Epidermal melanocyte (primary cell): ENCODE results near the gene SAMD15.
A peak's percentile ranks its signal among the peaks of the same experiment; 100 is the strongest.
"Not testable (repeated sequence)": the region's sequence is repeated elsewhere in the genome, so short reads cannot be mapped to it uniquely, and the experiment has no call there.

ENCODE experiments used
- DNase-seq: peaks from one replicate; pipeline ENCODE4 v3.0.0; 2011; ENCODE audit warnings: low spot score; ENCODE audit not compliant: insufficient read length

Gene SAMD15

DNA sequence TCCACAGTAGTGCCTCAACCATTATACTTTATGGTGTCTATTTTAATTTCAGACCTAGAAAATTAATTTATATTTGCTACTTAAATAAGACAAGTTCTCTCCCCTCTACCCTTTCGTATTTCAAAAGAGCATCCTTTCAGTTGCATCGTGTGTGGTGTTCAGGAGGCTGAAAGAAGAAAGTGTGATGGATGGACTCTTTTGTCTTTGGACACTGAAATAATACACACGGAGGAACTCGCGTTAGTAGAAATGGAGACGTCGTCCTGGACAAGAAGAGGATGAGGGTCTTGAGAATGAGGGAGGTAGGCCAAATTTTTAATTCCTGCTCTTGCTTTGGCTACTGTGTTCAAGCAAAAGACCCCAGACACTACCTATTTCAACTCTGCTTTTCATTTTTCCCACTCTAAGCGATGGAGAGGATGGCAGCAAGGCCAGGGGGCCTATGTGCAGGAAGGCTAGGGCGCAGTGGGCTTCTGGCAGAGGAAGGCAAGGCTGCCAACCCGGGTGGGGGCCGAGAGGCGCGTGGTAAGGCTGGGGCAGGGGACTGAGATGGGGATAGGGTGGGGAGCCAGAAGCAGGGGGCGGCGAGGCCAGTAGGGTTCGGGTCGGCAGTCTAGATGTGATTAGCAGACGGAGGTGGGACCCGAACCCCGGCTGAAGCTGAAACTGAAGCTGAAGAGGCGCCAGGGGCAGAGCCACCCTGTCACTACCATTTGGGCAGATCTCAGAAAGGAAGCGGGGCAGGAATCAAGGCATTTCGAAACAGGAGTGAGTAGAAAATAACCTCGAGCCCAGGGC is 1.0 kb upstream of the SAMD15 start:
- DNase-seq = peak; percentile 20

DNA sequence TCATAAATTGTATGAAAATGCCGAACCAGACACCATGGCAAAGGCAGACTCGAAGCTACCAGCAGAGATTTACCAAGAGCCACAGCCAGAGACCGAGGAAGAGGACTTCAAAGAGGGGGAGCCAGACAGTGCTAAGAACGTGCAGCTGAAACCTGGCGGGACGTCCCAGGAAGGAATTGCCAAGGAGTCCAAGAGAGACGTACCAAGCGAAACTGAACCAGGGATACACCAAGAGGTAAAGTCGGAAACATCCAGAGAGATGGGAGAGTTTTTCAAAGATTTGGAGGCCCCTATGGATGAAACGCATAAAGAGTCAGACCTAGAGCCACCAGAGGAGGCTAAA is 294 bp downstream of the SAMD15 start:
- no peak for DNase-seq

DNA sequence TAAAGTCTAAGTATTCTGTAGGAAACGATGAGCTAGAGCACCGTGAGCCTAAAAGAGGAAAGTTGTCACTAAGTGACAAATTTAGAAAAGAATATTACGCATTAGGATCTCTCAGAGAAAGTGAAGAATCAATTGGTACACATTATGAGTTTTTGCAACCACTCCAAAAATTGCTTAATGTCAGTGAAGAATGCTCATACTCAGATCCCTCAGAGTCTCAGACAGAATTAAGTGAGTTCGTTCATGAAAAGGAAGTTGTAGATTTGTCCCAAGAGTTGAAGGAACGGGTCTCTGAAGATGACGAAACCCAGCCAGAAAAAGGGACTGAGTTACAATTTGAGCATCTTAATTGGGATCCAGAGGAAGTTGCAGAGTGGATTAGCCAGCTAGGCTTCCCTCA is 1.5 kb downstream of the SAMD15 start:
- no peak for DNase-seq

DNA sequence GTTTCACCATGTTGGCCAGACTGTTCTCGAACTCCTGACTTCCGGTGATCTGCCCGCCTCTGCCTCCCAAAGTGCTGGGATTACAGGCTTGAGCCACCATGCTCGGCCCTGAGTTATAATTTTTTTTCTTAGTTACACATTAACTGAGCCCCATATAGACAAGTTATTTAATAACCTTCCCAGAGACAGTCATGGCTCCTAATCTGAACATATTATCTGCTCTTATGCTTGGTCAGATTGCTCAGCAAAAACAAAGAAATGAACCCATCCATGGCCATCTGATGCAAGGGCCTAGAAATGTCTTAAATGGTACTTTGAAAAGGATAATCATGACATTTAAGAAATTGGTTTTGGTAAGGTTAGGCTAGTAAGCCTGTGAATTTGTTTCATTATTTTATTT is 13.0 kb downstream of the SAMD15 start:
- DNase-seq = no peak

DNA sequence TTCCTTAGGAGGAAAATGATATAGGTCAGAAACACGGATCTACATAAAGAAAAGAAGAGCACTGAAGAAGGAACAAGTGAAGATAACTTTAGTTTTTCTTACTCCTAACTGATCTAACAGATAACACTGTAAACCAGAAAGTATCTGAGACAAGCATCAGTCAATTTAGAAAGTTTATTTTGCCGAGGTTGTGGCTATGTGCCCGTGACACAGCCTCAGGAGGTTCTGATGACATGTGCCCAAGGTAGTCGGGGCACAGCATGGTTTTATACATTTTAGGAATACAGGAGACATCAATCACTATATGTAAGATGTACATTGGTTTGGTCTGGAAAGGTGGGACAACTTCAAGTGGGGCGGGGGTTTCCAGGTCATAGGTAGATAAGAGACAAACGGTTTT is 23.0 kb downstream of the SAMD15 start:
- no peak for DNase-seq

DNA sequence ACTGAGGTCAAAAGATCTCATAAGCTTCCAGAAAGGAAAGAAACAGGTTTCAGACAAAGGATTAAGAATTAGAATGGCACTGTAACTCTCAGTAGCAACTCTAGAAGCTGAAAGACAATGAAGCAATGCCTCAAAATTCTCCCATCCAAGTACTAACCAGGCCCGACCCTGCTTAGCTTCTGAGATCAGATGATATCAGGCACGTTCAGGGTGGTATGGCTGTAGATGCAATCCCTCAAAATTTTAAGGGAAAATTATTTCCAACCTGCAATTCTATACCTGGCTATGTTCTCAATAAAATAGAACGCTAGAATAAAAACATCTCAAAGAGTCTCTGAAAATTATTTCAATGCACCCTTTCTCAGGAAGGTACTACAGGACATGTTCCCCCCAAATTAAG is 26.6 kb downstream of the SAMD15 start:
- no peak for DNase-seq

DNA sequence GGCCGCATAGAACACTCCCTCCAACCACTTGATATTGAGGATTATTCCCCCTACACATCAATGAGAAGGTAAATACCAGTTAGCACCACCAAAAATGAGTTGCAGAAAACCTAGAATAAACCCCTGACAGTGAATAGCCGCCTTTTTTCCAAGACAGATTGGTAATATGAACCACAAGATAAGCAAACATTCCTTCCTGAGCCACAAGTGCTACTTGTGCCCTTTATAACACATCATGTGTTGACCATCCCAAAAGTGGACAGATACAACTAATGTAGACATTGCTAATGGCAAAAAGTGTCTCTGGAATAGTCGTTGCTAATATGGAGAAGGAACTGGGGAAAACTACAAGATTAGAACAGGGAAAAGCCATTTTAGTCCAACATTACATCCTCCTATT is 28.9 kb downstream of the SAMD15 start:
- no peak for DNase-seq

DNA sequence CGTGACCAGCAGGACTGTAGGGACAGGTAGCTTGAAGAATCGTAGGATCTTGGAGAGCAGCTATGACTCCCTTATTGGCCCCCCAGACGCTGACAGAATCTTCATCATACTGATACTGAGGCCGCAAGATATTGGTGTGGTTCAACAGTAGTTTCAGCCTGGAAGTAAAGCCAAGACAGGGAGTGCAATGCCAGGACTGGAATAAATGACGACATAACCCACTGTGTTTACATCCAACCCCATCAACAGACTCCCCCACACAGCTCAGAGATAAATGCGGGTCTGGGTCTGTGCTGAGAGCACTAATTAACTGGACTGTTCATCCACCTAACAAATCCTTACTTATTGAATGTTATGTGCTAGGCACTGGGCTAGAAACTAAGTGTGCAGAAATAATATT is 29.5 kb downstream of the SAMD15 start:
- DNase-seq = no peak

DNA sequence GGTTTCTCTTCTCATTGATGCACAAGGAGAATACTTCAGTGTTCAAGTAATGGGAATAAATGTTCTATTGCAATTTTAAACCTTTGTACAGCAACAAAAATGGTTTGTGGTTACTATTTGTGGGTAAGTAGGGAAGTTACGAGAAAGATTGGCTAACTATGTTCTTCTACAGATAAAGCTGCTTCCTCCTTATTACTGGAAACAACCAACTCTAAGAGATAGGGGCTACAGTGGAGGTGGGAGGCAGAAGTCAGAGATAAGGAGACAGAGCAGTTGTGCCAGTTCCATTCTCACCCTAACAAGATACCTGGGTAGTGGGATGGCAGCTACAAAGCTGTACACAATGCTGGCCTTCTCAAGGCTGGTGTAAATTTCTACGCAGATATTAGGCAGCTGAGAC is 30.0 kb downstream of the SAMD15 start:
- DNase-seq = no peak

DNA sequence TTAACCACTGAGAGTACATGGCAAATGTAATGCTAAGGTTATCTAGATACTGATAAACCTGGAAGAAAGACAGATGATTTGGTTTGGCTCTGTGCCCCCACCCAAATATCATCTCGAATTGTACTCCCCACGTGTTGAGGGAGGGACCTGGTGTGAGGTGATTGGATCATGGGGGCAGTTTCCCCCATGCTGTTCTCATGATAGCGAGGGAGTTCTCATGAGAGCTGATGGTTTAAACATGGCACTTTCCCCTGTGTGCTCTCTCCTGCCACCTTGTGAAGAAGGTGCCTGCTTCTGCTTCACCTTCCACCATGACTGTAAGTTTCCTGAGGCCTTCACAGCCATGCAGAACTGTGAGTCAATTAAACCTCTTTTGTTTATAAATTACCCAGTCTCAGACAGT is 32.0 kb downstream of the SAMD15 start:
- no peak for DNase-seq

DNA sequence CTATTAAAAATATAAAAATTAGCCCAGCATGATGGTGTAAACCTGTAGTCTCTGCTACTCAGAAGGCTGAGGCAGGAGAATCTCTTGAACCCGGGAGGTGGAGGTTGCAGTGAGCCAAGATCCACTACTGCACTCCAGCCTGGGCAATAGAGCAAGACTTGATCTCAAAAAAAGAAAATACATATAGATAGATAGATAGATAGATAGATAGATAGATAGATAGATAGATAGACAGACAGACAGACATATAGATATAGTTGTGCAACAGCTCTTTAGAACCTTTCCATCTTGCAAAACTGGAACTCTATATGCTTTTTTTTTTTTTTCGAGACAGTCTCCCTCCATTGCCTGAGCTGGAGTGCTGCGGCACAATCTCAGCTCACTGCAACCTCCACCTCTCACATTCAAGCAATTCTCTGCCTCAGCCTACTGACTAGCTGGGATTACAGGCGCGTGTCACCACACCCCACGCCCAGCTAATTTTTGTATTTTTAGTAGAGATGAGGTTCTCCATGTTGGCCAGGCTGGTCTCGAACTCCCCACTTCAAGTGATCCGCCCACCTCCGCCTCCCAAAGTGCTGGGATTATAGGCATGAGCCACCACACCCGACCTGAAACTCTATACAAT is 38.3 kb downstream of the SAMD15 start:
- DNase-seq = not testable (repeated sequence)

DNA sequence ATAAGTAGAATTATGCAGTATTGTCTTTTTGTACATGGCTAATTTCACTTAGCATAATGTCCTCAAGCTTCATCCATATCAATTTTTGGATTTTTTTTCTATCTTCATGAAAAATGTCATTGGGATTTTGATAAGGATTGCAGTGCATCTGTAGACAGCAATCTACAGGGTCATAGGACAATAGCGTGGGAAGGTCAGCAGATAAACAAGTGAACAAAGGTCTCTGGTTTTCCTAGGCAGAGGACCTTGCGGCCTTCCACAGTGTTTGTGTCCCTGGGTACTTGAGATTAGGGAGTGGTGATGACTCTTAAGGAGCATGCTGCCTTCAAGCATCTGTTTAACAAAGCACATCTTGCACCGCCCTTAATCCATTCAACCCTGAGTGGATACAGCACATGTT is 38.9 kb downstream of the SAMD15 start:
- DNase-seq = not testable (repeated sequence)

DNA sequence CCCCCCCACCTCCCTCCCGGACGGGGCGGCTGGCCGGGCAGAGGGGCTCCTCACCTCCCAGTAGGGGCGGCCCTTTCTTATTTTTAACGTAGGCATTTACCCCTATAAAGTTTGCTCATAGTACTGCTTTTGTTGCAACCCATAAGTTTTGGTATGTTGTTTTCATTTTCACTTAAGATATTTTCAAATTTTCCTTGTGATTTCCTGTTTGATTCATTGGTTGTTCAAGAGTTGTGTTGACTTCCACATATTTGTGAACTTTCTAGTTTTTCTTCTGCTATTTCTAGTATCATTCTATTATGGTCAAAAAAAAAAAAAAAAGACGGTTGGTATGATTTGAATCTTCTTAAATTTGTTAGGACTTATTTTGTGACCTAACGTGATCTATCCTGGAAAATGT is 39.7 kb downstream of the SAMD15 start:
- DNase-seq = no peak

DNA sequence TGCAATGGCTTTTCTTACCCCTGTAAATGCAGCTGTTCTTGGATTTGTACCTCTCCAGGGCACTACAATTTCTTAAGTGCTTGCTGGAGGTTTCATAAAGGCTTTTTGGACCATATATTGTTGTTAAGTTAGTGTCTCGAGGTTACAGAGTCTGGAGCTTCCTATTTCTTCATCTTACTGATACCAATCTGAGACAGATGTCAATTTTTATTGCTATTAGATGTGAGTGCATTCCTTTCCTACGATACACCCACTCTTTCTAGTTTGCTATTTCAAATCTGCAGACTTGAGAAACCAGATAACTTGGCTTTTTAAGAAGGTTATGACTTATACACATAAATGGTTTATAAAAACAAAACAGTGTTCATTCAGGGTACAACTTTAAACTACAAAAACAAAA is 44.0 kb downstream of the SAMD15 start:
- DNase-seq = no peak

DNA sequence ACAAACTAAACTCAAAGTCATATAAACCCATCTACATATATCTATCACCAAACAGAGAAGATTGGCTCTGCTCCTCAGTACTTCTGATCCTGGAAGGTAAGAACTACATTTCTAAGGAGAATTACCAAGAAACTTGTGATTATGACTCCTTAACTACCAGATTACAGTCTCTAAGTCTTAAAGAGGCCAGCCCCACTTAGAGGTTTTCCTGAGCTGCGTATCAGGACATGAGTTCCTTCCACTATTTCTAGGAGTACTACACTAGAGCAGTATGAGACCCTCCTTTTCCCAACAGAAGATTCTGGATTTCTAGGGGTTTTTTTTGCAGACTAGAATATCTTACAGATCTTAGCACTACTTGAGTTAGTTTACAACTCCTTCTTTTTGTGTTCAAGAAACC is 46.2 kb downstream of the SAMD15 start, which contains the start of gene NOXRED1:
TSS of gene NOXRED1 (minus strand) at position 101 of the 400 bp plus-strand sequence. CDS start 634 bp downstream, outside the sequence.
- no peak for DNase-seq

DNA sequence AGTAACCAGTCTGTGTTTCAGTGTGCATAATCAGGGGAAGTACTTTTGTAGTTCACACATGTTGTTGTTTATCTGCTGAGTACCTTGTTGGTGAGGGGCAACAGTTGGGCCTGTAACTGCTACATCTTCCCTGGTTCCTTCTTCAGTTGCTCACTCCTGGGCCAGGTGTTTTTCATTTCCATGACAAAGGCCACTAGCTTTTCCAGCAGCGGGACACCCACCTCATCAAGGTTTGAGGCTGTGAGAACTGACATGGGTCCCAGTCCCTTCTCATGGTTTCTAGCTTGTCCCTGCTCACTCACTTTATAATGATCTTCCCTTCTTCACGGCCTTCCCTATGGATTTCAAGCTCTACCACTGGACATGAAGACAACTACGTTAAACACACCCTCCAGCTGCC is 47.7 kb downstream of the SAMD15 start:
- DNase-seq = no peak

DNA sequence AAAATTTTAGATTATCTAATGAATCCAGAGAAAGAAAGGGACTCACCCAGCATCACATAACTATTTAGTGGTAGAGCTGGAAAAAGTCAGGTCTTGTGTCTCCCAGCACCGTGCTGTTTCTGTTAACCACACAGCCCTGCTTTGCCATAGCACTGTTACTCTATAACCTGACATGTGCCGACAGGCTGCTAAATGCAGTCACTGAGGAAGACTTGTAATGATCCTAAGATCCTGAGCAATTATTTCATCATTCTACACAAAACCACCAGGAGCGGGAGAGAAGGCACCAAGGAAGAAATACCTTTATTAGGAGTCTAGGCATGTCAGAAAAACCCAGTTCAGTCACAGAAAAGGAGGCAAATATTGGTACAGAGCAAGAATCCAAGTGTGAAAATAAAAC is 49.2 kb downstream of the SAMD15 start:
- DNase-seq = no peak

DNA sequence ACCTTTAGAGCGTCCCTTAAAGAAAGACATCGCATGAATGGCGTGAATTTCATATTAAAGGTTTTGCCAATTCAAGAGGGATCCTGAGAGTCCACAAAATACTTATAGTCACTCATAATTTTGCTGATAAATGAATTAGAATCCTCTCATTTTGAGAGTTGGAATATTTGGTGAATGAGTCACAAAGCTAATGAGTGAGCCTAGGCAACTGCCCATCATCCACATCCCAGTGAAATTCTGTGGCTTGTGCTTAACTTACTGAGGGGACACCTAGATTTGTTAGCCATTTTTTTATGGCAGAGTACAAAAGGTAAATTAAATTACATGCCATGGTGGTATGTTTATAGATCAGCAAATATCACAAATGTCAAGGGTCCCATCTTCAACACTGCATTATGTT is 58.9 kb downstream of the SAMD15 start:
- no peak for DNase-seq

DNA sequence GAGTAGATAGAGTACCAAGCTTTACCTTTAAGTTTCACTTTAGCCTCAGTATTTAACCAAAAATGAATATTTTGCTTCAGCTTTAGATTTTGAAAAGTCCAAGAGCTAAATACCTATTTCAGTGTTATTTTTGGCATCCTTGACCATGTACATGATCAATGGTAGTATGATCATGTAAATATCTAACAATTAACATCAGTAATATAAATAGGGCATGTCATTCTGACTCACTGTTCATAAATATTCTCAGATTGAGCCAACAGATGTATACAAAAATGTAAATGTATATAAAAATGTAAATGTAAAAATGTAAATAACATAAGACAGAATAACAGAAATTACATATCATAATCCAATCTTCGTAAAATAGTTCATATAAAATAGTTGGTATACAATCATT is 61.4 kb downstream of the SAMD15 start:
- DNase-seq = no peak

DNA sequence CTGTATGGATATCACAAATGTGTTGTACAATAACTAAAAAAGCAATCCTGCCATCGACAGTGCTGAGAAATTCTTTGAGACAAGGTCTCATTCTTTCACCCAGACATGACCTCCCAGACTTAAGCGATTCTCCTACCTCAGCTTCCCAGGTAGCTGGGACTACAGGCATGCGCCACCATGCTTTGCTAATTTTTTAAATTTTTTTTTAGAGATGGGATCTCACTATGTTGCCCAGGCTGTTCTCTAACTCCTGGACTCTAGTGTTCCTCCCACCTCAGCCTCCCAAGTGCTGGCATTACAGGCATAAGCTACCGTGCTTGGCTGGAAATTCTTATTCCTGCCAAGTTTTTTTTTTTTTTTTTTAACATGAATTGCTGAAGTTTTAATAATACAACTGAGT is 62.7 kb downstream of the SAMD15 start:
- DNase-seq = no peak
